ENCODE results near the gene WDFY2. TPM values are rescaled to one million over a fixed set of nuclear protein-coding genes. Genes with fewer than 3 reads are reported as not detected.
A peak's percentile ranks its signal among the peaks of the same experiment; 100 is the strongest.

Gene WDFY2
- total and polyA plus RNA-seq, 2 of the 8 experiments (the other 6 are each of a cell fraction or from before 2014, with no cell fraction given): 13.9 to 29.0 TPM

DNA sequence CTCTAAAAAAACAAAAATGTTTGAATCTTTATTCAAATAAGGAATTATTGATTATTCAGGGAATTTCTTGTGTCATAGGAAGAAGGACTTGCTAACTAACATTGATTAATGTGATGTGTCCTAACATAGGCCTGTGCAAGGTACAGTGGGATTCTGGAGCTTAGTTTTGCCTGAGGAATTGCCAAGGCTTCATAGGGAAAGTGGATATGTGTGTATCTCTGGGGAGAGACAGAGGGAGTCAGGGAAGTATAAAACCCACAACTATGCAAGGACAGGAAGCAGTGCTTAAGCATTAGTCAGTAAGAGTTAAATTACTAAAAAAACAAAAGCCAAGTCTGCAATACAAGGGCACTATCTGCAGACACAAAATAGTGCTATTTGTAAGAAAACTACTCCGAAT lies 59.6 kb downstream of the WDFY2 start:
- Histone ChIP-seq H3K56ac (replicated peaks; ENCODE audit: insufficient read length, low read depth, low read length) (no peak overlapping the region), H2BK15ac (ENCODE audit: low read length) (no peak overlapping the region), H4K5ac (ENCODE audit: insufficient read length, low read depth, low read length) (no peak overlapping the region), H3K23me2 (ENCODE audit: low read depth, low read length) (no peaks in the 10 kb centered on the region), H2BK120ac (replicated peaks; ENCODE audit: low read depth, low read length) (peak overlapping the region; percentile 24), H3K9ac (replicated peaks in 1 of 4; ENCODE audit: extremely low read depth in 1 of 4, low read depth in 3 of 4, low read length in 3 of 4) (peak overlapping the region in 1 of 4 experiments; percentile 46; a peak in 1 of 7 replicates), H3K18ac (ENCODE audit: extremely low read depth, low read length) (no peak overlapping the region), H3K23ac (ENCODE audit: insufficient read length) (no peak overlapping the region), H4K8ac (ENCODE audit: extremely low read depth, insufficient read depth, low read length) (no peak overlapping the region), H2BK12ac (ENCODE audit: low read depth, low read length) (peak overlapping the region; percentile 75; the same call in 1 of the 2 replicates), H2BK5ac (ENCODE audit: low read depth, low read length) (peak overlapping the region; percentile 86), H3K4me1 (replicated peaks in 1 of 4; ENCODE audit: control insufficient read depth in 3 of 4, insufficient read depth in 4 of 4, low read length in 3 of 4) (peaks cover 13 to 40% (median 25%) of the 10 kb centered on the region in 4 experiments), H4K91ac (replicated peaks; ENCODE audit: insufficient read length, low read length) (peak overlapping the region; percentile 81), H3K9me3 (ENCODE audit: insufficient read depth in 2 of 2, low read depth in 1 of 2, low read length in 1 of 2) (no peaks in the 10 kb centered on the region), H3K27ac (ENCODE audit: low read depth, low read length) (peak overlapping the region; percentile 38; the same call in 1 of the 2 replicates), H2BK20ac (ENCODE audit: low read length) (no peak overlapping the region; the same call in 1 of the 2 replicates), H3K4me2 (ENCODE audit: insufficient read depth in 1 of 2, low read depth in 2 of 2, low read length in 2 of 2) (peak overlapping the region in 1 of 2 experiments; percentile 74; a peak in 2 of 4 replicates), H3K27me3 (replicated peaks in 1 of 4; ENCODE audit: control insufficient read depth in 3 of 4, extremely low read depth in 1 of 4, insufficient read depth in 3 of 4, low read length in 3 of 4) (no peaks in the 10 kb centered on the region), H2AK5ac (ENCODE audit: low read depth, low read length) (no peak overlapping the region; the same call in 1 of the 2 replicates), H2AFZ (ENCODE audit: low read length) (no peak overlapping the region), H3K4me3 (ENCODE audit: extremely low read depth in 1 of 4, insufficient read depth in 2 of 4, low read depth in 3 of 4, low read length in 4 of 4) (peak overlapping the region in 1 of 4 experiments; percentile 4; a peak in 1 of 8 replicates), H4K20me1 (replicated peaks in 1 of 2; ENCODE audit: control insufficient read depth in 1 of 2, insufficient read depth in 2 of 2, low read length in 2 of 2) (no peaks in the 10 kb centered on the region), H3K79me2 (ENCODE audit: control insufficient read depth in 1 of 2, insufficient read depth in 2 of 2, low read length in 2 of 2) (peaks cover 5 to 88% of the 10 kb centered on the region in 2 experiments; a peak in 3 of 4 replicates), H3K36me3 (ENCODE audit: control insufficient read depth in 2 of 4, insufficient read depth in 4 of 4, low read length in 3 of 4) (no peaks in the 10 kb centered on the region), H3K79me1 (ENCODE audit: low read depth, low read length) (0 out of 2 replicates have a peak, but pooled peaks cover 5% of the 10 kb centered on the region), H3K14ac (ENCODE audit: insufficient read length) (no peak overlapping the region), H3K4ac (replicated peaks; ENCODE audit: insufficient read length, low read depth, low read length) (no peak overlapping the region)
- 64% methylated on average over 1 of the region's 1 CpG; no CpG with 5 or more reads in 1 of the 2 experiments for WGBS, 2 experiments (ENCODE audit: extremely low coverage in 1 of 2, insufficient coverage in 1 of 2, insufficient read length in 1 of 2, insufficient replicate concordance in 2 of 2, low coverage in 1 of 2, low lambda C conversion rate in 2 of 2, missing lambda C conversion rate in 1 of 2)
- no peak for FAIRE-seq
- POLR2A ChIA-PET (ENCODE audit: partially characterized antibody): interaction anchor here (0.6 to 2.5 kb wide), 2 partner anchors 10 to 191 kb away, joined by 3 to 12 read pairs; partner anchors contain the start of gene INTS6
- DNase-seq (ENCODE audit: low read depth in 1 of 2, low spot score in 2 of 2): no peak
- CTCF ChIA-PET (ENCODE audit: partially characterized antibody): no interaction called here
- no peak for TF ChIP-seq CREB1 (IDR thresholded peaks at IDR 0.05)
- TF ChIP-seq CHD2 (IDR thresholded peaks at IDR 0.05; ENCODE audit: low read length): no peak
- no peak for TF ChIP-seq SP2 (IDR thresholded peaks at IDR 0.05; ENCODE audit: low read length)
- TF ChIP-seq CBX8 (IDR thresholded peaks at IDR 0.05; ENCODE audit: borderline replicate concordance, low read depth, low read length): no peak
- no peak for TF ChIP-seq TAF1 (IDR thresholded peaks at IDR 0.05; ENCODE audit: low read depth, low read length)
- TF ChIP-seq TAF7 (optimal IDR thresholded peaks at IDR 0.05; ENCODE audit: borderline replicate concordance, low read depth, low read length): no peak
- no peak for TF ChIP-seq BACH1 (IDR thresholded peaks at IDR 0.05; ENCODE audit: low read length)
- no peak for TF ChIP-seq ZNF274 (IDR thresholded peaks at IDR 0.05; ENCODE audit: borderline replicate concordance, extremely low read depth, low read length)
- TF ChIP-seq EGR1 (IDR thresholded peaks at IDR 0.05; ENCODE audit: borderline replicate concordance, low read depth, low read length): no peak
- TF ChIP-seq SAP30 (IDR thresholded peaks at IDR 0.05; ENCODE audit: insufficient read depth, insufficient replicate concordance, low read length): no peak
- TF ChIP-seq EP300 (IDR thresholded peaks at IDR 0.05; ENCODE audit: borderline replicate concordance in 1 of 2, low read depth in 2 of 2, low read length in 2 of 2): no peak
- TF ChIP-seq GTF2F1 (IDR thresholded peaks at IDR 0.05; ENCODE audit: borderline replicate concordance, low read depth, low read length): no peak
- TF ChIP-seq, protein P1, sequence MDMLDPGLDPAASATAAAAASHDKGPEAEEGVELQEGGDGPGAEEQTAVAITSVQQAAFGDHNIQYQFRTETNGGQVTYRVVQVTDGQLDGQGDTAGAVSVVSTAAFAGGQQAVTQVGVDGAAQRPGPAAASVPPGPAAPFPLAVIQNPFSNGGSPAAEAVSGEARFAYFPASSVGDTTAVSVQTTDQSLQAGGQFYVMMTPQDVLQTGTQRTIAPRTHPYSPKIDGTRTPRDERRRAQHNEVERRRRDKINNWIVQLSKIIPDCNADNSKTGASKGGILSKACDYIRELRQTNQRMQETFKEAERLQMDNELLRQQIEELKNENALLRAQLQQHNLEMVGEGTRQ (IDR thresholded peaks at IDR 0.05; ENCODE audit: low read length): no peak

Data from H1 (cell line).